IPS DF 4.7 (cell line): ENCODE measurements around the gene DENND1B.

Experiments
- DNase-seq: peaks from one replicate; pipeline ENCODE4 v3.0.0-alpha.2; 2013; ENCODE audit warnings: low spot score; ENCODE audit errors: extremely low read depth

DENND1B gene, protein sequence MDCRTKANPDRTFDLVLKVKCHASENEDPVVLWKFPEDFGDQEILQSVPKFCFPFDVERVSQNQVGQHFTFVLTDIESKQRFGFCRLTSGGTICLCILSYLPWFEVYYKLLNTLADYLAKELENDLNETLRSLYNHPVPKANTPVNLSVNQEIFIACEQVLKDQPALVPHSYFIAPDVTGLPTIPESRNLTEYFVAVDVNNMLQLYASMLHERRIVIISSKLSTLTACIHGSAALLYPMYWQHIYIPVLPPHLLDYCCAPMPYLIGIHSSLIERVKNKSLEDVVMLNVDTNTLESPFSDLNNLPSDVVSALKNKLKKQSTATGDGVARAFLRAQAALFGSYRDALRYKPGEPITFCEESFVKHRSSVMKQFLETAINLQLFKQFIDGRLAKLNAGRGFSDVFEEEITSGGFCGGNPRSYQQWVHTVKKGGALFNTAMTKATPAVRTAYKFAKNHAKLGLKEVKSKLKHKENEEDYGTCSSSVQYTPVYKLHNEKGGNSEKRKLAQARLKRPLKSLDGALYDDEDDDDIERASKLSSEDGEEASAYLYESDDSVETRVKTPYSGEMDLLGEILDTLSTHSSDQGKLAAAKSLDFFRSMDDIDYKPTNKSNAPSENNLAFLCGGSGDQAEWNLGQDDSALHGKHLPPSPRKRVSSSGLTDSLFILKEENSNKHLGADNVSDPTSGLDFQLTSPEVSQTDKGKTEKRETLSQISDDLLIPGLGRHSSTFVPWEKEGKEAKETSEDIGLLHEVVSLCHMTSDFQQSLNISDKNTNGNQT

DNA sequence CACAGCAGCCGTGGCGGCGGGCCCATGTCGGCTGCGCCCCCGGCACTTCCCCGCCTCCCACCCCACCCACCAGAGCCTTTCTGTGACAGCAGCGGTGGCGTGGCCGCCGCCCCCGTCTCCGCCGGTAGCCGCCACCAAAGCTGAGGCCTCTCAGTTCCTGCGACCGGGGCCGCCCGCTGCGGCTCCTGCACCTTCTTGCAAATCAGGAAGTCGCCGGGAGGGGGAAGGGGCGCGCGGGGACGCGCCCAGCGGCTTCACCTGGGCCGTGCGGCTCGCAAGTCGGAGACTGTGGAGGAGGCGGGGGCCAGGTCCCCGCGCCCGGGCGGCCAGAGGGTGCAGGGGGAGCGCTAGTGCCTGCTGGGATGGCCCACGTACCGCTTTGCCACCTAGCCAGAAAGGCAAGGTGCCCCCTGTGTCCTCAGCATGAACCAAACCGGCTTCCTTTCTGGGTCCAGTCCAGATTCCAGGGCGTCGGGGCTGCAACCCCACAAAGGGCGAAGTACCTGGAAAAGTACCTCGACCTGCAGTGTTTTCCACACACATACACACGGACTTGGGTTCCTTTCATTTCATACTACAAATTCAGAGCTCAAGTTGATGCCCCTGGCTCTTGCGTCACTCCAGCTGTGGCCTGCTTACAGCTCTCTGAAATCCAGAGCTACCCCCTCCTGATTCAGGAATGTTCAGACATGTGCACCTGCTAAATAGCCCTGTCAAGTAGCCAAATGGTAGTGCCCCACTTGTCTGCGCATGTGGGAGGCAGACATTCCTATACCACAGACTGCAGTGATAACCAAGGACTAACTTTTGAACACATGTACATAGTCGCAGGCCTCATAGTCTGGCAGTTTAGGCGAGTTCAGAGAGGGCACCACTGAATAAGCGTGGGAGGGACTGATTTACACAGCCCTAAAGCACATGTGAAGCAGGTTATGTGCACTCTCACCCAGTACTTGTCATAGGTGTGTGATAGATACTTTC, at the start of gene DENND1B:
Gene DENND1B, minus strand, starts transcription at position 199 of the 981 bp plus-strand sequence. CDS start 325 bp downstream, outside the sequence.
- DNase-seq, result no peak

DNA sequence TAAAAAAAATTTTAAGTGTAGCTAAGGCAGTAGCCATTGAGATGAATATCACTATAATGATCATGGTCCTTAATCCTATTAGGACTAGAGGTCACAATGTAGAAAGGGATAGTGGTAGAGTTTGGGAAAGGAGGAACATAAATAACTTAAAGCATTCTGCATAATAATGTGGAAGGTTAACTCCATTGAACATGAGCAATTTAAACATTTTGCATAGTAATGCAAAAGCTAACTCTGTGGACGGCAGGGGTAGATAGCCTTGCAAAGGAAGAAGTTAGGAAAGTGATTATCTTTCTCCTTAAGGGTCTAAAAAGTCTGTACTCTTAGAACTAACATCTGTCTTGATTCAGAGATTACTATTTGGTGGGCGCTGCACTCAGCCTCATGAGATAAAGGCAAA, 39.0 kb upstream of the DENND1B start:
- peak; percentile 46 for DNase-seq

DNA sequence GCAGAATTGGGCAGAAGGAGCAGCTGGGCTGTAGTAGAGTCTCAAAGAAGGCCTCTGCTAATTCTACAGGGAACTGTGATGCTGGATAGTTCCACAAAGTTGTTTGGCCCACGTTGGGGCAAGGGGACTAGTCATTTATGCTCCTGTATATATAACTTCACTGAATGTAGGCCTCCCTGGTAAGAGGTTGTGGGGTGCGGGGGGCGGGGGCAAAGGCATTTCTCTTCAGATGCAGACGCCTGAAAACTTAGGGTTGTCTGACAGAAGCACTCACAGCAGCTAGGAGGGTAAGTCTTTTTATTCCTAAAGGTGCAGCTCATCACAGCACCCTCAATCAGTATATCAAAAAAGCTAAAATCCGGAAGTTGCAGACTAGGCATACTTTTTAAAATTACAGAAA, 38.5 kb upstream of the DENND1B start:
- no peak for DNase-seq

DNA sequence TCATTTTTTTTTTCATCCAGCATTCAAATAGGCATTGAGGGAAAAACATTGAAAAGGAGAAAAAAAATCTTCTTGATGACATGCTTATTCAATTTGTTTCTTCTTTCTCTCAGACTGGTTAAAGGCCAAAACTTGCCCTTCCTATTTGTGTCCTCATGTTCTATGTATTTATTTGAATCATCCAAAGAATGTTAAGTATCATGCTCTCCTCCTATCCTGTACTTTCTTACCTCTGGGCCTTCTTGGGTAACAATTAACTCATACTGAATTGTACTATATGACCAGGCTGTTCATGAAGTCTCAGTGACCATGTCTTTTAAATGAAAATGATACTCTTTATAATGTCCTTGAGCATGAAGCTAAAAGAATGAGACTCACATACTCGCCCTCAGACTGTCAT, 36.5 kb upstream of the DENND1B start:
- no peak for DNase-seq

DNA sequence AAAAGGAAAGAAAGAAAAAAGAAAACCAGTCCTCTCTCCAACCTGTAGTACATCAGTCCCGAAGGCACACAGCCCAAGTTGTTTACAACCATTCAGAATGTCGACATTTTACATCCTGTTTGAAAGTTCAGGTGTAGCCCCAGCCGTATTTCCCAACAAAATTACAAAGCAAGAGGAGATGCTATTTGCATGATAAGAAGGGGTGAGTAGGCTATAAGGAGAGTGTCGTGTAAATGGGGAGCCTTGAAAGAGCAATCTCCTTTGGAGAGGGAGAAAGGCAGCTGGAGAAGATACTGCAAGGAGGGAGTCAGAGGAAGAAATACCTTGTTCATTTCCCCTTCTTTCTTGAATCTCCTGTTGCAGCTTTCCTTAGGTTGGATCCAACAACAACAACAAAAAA, 35.5 kb upstream of the DENND1B start:
- peak; percentile 36 for DNase-seq

DNA sequence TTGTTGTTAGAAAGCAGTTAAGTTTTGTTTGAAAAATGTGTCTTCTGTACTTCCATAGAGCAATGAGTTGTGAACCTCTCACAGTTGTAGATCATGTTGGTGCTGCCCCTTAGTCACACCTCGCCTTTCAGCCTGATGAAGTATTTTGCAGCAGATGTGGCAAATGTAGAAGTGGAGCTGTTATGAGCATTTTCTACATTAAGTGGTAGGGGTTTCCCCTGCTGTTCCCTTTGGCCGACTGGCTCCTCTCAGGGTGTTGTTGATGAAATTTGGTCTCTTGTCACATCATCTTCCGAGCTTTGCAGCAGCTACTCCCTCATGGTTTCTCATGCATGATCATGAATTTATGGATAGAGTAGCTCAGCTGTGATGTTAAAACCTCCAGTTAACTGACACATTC, 33.6 kb upstream of the DENND1B start:
- no peak for DNase-seq

DNA sequence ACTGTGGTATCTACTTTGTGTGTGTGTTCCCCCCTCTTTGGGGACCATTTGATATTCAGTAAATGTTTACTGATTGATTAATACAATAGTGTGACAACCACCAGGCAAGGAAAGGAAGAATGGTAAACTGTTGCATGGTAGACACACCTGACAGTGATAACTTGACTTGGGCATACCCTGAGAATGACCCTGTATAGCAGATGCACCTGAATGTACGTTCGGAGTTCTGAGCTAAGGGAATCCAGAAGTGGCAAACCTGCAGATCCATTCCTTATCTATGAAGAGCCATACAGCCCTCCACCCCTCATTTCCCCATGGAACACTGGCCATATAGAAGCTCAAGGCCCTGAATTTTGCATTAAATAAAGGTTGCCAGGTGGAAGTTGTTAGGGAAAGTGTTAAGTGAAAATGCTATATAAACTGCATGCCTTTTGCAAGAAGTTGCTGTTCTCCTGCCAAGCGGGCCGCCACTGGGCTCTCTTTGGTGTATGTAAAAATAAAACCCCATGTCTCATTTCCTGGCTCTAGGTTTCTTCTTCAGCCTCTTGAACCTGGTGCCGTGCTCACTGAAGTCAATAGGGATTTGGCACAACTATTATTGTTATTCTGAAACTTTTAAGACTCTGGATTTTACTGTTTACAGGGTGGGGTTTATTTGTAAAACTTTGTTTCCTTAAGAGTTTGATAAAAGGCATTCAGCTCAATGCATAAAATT, 32.6 kb upstream of the DENND1B start:
- no peak for DNase-seq

DNA sequence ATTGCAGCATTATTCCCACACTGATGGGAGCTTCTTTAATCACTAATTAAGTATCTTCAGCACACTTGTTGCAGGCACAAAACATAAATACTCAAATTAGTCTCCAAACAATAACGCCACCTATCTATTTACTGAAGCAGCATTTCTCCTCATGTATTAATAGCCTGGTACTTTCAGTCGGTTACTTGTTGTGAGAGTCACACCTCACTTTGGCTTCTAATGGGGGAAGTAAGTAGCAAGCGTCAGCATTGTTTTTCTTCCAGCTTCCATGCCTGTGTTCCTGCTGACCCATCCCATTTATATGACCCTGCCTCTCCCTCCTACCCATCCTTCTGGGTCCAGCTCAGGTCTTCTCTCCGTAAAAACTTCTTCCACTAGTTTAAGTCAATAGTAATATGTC, 31.9 kb upstream of the DENND1B start:
- DNase-seq, result no peak

DNA sequence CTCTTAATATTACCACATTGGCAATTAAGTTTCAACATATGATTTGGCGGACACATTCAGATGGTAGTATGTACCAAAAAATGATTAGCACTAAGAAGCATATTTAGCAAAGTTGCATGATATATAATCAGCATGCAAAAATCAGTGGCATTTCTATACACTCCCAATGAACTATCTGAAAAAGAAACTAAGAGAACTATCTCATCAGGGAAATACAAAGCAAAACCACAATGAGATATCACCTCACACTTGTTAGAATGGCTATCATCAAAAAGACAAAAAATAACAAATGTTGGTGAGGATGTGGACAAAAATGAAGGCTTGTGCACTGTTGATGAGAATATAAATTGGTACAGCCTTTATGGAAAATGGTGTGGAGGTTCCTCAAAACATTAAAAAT, 31.4 kb upstream of the DENND1B start:
- DNase-seq, result no peak

DNA sequence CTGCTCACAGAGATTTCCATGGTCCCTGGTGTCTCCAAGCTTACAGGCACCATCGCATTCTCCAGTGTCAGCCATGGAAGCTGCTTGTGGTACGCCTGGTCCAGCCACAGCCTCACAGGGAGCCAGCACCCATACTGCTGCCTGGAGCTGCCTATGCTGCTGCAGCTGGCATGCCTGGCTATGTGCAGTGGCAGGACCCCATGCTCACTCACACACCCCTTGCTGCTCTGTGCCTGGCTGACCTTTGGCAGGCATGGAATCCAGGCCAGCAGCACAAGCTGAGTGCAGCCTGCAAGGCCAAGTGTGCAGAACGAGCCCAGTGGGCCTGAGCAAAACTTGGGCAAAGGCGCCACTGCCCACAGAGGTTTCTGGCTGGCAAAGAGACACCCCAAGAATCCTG, 26.4 kb upstream of the DENND1B start:
- DNase-seq, result no peak

DNA sequence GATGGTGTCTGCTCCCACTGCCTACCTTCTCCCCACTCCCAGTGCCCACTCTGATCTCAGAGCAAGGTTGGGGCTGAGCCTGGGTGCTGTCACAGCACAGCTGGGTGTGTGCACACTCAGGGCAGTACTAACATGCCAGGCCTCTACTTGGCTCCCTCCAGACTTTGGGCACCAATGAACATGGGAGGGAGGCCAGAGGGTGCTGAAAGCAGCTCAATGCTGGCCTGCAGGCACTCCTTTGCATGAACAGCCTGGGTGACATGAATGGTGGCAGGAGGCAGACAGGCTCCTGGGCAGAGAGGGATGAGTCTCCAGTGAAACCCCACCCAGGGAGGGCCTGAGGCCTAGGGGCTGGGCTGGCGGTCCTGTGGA, 25.8 kb upstream of the DENND1B start:
- DNase-seq, result no peak

DNA sequence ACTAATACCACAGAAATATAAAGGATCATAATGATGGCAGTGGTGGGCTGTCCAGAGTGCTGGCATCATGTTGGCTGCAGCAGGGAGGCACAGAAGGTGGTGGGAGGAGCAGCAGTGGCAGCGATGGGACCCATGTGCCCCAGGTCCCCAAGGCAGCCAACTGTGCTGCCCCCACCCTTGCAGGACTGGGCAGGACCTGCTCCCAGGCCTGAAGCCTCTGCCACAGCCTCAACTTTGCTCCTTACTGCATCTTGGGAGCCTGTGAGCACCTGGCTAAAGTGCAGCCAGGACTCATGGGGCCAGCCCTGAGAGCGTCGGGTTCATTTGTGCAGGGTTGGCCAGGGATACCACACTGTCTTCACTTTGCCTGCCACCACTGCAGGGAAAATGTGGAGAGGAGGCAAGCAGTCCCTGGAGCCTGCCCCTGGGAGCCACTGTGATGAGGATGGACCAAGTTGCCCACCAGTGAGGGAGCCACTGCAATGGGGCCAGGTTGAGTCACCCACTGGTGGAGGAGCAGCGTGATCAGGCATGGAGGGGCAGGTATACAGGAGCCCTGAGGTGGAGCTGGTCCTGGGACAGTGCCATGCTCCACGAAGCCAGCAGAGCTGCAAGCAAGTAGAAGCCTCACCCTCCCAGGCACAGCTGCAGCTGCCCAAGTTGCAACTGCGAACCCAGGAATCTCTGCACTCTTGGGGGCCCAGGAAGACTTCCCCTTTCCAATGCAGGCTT, 25.3 kb upstream of the DENND1B start:
- no peak for DNase-seq

DNA sequence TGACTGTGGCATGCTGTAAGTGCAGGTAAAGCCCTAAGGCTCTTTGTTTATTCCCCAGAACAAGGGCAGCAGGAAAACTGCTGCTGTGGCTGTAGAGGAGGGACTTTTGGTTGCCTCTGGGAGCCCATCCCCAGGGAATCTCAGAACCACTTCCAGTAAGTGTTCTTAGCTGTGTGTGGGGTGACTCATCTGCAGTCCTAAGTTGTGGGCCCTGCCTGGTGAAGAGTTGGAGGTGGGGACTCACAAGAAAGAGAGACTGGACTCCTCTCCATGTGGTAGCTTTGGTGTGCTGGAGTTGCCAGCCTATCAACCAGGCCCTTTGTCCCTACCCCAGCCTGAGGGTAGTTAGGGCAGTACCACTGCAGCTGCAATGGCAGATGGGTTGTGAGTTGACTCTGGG, 24.0 kb upstream of the DENND1B start:
- no peak for DNase-seq

DNA sequence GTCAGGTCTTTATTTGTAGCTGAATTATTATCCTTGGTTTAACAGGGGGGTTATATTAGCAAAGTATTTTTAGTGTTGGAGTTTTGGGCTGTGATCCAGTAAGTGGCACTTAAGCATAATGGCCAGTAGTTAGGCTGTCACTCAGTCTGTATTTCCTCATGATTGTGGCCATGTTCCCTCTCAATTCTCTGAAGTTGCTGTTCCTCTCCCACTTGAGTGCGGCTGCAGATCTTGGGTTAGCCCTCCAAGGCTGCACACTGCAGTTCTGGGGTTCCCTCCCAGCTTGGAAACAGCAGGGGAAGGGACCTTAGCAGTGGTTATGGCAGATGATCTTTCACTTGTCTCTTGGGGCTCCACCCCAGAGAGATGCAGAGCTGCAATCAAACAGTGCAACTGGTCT, 23.2 kb upstream of the DENND1B start:
- DNase-seq, result no peak

DNA sequence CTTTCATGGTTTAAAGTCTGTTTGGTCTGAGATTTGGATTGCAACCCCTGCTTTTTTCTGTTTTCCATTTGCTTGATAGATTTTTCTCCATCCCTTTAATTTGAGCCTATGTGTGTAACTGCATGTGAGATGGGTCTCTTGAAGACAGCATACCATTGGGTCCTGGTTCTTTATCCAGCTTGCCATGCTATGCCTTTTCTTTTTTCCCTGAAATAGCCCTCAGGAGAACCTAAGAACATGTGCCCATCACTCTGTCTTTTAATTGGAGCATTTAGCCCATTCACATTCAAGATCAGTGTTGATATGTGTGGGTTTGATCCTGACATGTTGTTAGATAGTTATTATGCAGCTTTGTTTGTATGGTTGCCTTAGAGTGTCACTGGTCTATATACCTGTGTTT, 21.7 kb upstream of the DENND1B start:
- DNase-seq, result no peak

DNA sequence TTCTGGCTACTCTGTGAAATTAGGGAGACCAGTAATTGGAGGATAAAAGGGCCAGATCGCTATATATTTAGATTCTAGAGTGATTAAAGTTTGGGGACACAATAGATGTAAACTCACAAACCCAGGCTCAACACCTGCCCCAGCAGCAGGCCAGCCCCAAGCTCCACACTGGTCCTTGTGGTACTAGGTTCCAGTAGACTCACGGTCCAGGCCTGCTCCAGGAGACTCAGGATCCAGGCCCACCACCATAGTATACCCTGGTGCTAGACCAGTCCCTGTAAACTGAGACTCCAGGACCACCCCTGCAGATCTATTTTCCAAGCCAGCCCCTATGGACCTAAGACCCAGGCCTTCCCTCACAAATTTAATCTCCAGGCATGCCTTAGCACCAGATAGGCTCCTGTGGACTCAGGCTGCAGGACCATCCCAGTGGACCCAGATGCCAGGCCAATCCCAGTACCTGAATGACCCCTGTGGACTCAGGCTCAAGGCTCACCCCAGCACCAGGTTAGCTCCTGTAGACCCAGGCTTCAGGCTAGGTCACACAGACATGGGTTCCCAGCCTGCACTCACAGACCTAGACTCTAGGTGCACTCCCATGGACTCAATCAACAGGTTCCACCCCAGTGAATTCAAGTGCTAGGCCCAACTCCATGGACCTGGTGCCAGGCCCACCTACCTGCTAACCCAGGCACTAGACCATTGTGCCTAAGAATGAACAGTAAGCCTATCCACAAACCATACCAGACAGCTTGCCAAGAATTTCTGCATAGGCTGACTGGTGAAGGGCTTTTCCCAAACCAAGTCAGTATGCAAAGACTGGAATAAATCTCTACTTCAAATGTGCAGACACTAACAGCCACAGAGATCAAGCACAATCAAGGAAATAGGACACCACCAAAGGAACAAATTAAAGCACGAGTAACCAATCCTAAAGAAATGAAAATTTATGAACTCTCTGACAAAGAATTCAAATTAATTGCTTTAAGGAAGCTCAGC, 13.8 kb upstream of the DENND1B start:
- no peak for DNase-seq

DNA sequence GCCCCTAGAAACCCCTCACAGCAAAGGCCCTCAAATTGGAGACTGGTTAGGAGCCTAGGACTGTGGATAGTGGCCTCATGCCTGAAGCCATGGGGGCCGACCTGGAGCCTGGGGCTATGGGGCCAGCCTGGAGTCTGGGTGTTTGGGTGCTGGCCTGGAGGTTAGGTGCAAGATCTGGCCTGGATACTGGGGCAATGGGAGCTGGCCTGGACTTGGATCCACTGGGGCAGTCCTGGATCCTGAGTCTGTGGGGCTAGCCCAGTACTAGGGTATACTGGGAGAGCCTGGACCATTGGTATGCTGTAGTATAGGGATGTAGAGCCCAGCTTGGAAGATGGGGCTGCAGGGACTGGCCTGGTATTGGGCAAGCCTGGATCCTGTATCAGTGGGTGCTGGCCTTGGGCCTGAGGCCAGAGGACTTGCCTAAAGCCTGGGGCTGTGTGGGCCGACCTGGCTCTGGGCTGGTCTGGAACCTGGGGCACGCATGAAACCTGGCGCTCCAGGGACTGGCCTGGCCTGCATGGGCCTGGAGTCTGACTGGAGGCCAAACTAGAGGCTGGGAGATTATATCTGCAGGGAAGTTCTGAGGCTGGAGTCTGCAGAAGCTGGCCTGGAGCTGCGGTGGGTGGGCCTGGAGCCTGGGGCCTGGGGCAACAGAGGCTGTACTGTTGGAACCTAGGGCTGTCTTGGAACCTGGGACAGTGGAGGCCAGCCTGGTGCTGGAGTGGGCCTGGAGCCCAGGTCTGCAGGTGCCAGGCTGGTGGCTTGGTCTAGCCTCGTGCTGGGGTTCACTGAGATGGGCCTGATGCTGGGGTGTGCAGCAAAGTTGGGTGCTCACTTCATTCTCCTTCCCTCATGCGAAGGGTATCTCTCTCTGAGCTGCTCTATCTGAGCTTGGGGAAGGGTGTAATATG, 12.6 kb upstream of the DENND1B start:
- DNase-seq, result no peak

DNA sequence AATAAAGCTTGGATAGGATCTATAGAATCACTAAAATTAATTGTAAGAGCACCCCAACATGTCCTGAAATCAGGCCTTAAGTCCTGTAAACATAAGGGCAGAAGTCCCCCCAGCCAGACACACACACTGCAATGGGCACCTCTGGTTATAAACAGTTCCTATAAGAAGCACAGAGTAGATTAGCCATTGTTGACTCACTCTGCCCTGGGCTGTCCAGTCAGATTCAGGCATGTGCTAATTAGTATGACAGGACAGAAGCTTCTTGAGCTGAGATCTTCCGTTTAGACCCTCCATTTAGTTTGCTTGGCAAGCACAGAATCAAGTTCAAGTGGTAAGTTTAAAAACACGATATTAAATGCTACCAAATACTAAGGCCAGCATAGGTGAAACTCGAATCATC, 11.8 kb upstream of the DENND1B start:
- DNase-seq, result no peak
